Neuronal stem cell (in vitro differentiated cells): ENCODE measurements around the gene OTUD5. TPM values are rescaled to one million over a fixed set of nuclear protein-coding genes. Genes with fewer than 3 reads are reported as not detected.
"Not testable (repeated sequence)": the region's sequence is repeated elsewhere in the genome, so short reads cannot be mapped to it uniquely, and the experiment has no call there.

Source experiments
- DNase-seq: peaks from one replicate; pipeline ENCODE4 v3.0.0-alpha.2; 2013; ENCODE audit warnings: low spot score
- H2AFZ ChIP-seq: one replicate; pipeline ENCODE4 v1.6.1; 2013; ENCODE audit warnings: mild to moderate bottlenecking, low read length, inconsistent platforms
- H2AK5ac ChIP-seq: 2 replicates; pipeline ENCODE4 v1.6.1; 2013; ENCODE audit warnings: low read depth, mild to moderate bottlenecking, inconsistent platforms, low read length, moderate library complexity, mixed read lengths
- H2BK120ac ChIP-seq: 2 replicates; pipeline ENCODE4 v1.6.1; 2013; ENCODE audit warnings: low read depth, mild to moderate bottlenecking, inconsistent platforms, low read length, moderate library complexity, mixed read lengths
- H2BK12ac ChIP-seq: one replicate; pipeline ENCODE4 v1.6.1; 2013; ENCODE audit warnings: low read length, inconsistent platforms
- H2BK15ac ChIP-seq: 2 replicates; pipeline ENCODE4 v1.6.1; 2013; ENCODE audit warnings: mild to moderate bottlenecking, low read length, inconsistent platforms, mixed read lengths
- H2BK5ac ChIP-seq: one replicate; pipeline ENCODE4 v1.6.1; 2013; ENCODE audit warnings: inconsistent platforms, mild to moderate bottlenecking, low read length, moderate library complexity
- H3K14ac ChIP-seq: one replicate; pipeline ENCODE4 v1.6.1; 2013; ENCODE audit warnings: low read length, inconsistent platforms
- H3K18ac ChIP-seq: 2 replicates; pipeline ENCODE4 v1.6.1; 2013; ENCODE audit warnings: low read length, inconsistent platforms
- H3K23ac ChIP-seq: 2 replicates; pipeline ENCODE4 v1.6.1; 2013; ENCODE audit warnings: low read depth, mild to moderate bottlenecking, mixed read lengths, low read length, inconsistent platforms; ENCODE audit not compliant: poor library complexity
- H3K27ac ChIP-seq: replicated peaks from 3 replicates; pipeline ENCODE4 v1.5.1; 2013; ENCODE audit warnings: low read length, inconsistent platforms
- H3K27me3 ChIP-seq, 3 experiments: 2 replicates each; pipeline ENCODE4 v1.6.1; 2013; ENCODE audit warnings: low read length in 3 of 3, mild to moderate bottlenecking in 2 of 3, inconsistent platforms in 1 of 3, low read depth in 1 of 3, mixed read lengths in 1 of 3, moderate library complexity in 1 of 3; ENCODE audit not compliant: control insufficient read depth in 3 of 3, insufficient read depth in 3 of 3
- H3K36me3 ChIP-seq, 2 donors: replicated peaks in 1 of 2; 2 replicates each; pipeline ENCODE4 v1.6.1; 2013; ENCODE audit warnings: low read length in 2 of 2; ENCODE audit not compliant: control insufficient read depth in 2 of 2, insufficient read depth in 2 of 2
- H3K4ac ChIP-seq: 2 replicates; pipeline ENCODE4 v1.6.1; 2013; ENCODE audit warnings: inconsistent platforms, mild to moderate bottlenecking, low read length, moderate library complexity
- H3K4me1 ChIP-seq, 2 donors: 1 replicate in 1 of 2; 2 replicates in 1 of 2; pipeline ENCODE4 v1.6.1; 2013; ENCODE audit warnings: low read length in 2 of 2, low read depth in 1 of 2; ENCODE audit not compliant: control insufficient read depth in 2 of 2, insufficient read depth in 1 of 2
- H3K4me2 ChIP-seq: one replicate; pipeline ENCODE4 v1.6.1; 2013; ENCODE audit warnings: mild to moderate bottlenecking, low read length, inconsistent platforms; ENCODE audit not compliant: insufficient read depth, poor library complexity, severe bottlenecking
- H3K4me3 ChIP-seq, 2 donors: 2 replicates each; pipeline ENCODE4 v1.5.1; 2013; ENCODE audit warnings: low read length in 2 of 2, mild to moderate bottlenecking in 2 of 2, inconsistent platforms in 1 of 2, moderate library complexity in 1 of 2
- H3K79me1 ChIP-seq: one replicate; pipeline ENCODE4 v1.6.1; 2013; ENCODE audit warnings: low read depth, mild to moderate bottlenecking, inconsistent platforms, low read length, moderate library complexity
- H3K9ac ChIP-seq: one replicate; pipeline ENCODE4 v1.6.1; 2013; ENCODE audit warnings: mild to moderate bottlenecking, low read depth, low read length, inconsistent platforms; ENCODE audit not compliant: poor library complexity
- H3K9me3 ChIP-seq, 2 donors: replicated peaks in 1 of 2; 2 replicates each; pipeline versions ENCODE3 to v1.6.1; 2013; ENCODE audit warnings: low read length in 2 of 2, mild to moderate bottlenecking in 2 of 2, inconsistent platforms in 1 of 2, low read depth in 1 of 2, mixed read lengths in 1 of 2, moderate library complexity in 1 of 2; ENCODE audit not compliant: control insufficient read depth in 2 of 2, insufficient read depth in 1 of 2
- H4K8ac ChIP-seq: one replicate; pipeline ENCODE4 v1.6.1; 2013; ENCODE audit warnings: low read depth, mild to moderate bottlenecking, inconsistent platforms, low read length, moderate library complexity
- H4K91ac ChIP-seq: one replicate; pipeline ENCODE4 v1.6.1; 2013; ENCODE audit warnings: low read length, low read depth, mild to moderate bottlenecking, inconsistent platforms; ENCODE audit not compliant: poor library complexity
- whole genome bisulfite sequencing, 2 donors: extraction: QIAGEN DNeasy Blood & Tissue Kit; methylation state at CpG; one replicate each; pipeline ENCODE4 v1.1.7; 2013; ENCODE audit warnings: missing lambda C conversion rate in 2 of 2, mixed read lengths in 1 of 2; ENCODE audit not compliant: insufficient read length in 2 of 2, insufficient replicate concordance in 1 of 2; ENCODE audit errors: extremely low coverage in 2 of 2; 5-methylcytosine and 5-hydroxymethylcytosine counted together
- small RNA-seq: library from polyadenylated mRNA; stranded (forward); fragments of <200 nt; extraction: miRNeasy Mini kit (QIAGEN cat#:217004); gene quantifications from one replicate; pipeline ENCODE3, GENCODE V24; 2013; ENCODE audit not compliant: insufficient read depth

OTUD5 gene

DNA sequence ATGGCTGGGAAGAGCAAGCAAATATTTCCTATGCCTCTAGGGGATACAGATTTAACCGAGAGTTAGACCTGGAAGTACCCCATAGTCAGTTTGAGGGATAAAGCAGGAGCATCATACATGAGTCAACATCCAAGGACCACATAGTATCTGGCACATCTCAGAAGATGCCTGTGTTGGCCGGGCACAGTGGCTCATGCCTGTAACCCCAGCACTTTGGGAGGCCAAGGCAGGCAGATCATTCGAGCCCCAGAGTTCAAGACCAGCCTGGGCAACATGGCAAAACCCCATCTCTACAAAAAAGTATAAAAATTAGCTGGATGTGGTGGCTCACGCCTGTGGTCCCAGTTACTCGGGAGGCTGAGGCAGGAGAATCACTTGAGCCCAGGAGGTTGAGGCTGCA, 70.8 kb downstream of the OTUD5 start:
- H4K8ac ChIP-seq, H3K18ac ChIP-seq, H3K4ac ChIP-seq, H2BK5ac ChIP-seq, H4K91ac ChIP-seq, H3K27ac ChIP-seq, H3K23ac ChIP-seq, H3K9ac ChIP-seq, H2AFZ ChIP-seq, H3K9me3 ChIP-seq, H3K14ac ChIP-seq, H3K4me2 ChIP-seq, H3K27me3 ChIP-seq, H3K36me3 ChIP-seq, H2BK12ac ChIP-seq, DNase-seq, H2BK120ac ChIP-seq, H3K4me1 ChIP-seq, H2AK5ac ChIP-seq, H2BK15ac ChIP-seq, H3K4me3 ChIP-seq, H3K79me1 ChIP-seq: not testable (repeated sequence)
- WGBS, 2 donors = no CpG with 5 or more reads among the region's 5 CpGs

- H3K14ac ChIP-seq = no peak overlapping the region
- no peaks in the 10 kb centered on the region for H3K27me3 ChIP-seq
- H3K4me1 ChIP-seq = no peaks in the 10 kb centered on the region
- H3K9ac ChIP-seq = no peak overlapping the region
- H4K91ac ChIP-seq = no peak overlapping the region
- H2BK12ac ChIP-seq = no peak overlapping the region
- H2BK15ac ChIP-seq = no peak overlapping the region
- H4K8ac ChIP-seq = no peak overlapping the region
- no peak overlapping the region for H3K23ac ChIP-seq
- H3K4me3 ChIP-seq = no peak overlapping the region
- no peak overlapping the region for H3K18ac ChIP-seq
- no peak overlapping the region for H3K27ac ChIP-seq
- no peak overlapping the region for H2BK120ac ChIP-seq
- no peak overlapping the region for H2AK5ac ChIP-seq
- DNase-seq = no peak
- no peak overlapping the region for H3K4ac ChIP-seq
- H2AFZ ChIP-seq = no peak overlapping the region
- H3K4me2 ChIP-seq = no peak overlapping the region
- no peak overlapping the region for H2BK5ac ChIP-seq
- no peaks in the 10 kb centered on the region for H3K79me1 ChIP-seq
- H3K9me3 ChIP-seq = no peaks in the 10 kb centered on the region
- WGBS, 2 donors = no CpG with 5 or more reads among the region's 10 CpGs
- H3K36me3 ChIP-seq = peaks cover 0 to 2% of the 10 kb centered on the region in 2 donors
These were observed 73.7 kb downstream of the OTUD5 start for GRCh38 chrX:48883729-48884128.

- H3K27me3 ChIP-seq, H4K91ac ChIP-seq, DNase-seq, H2BK120ac ChIP-seq, H4K8ac ChIP-seq, H3K9ac ChIP-seq, H3K18ac ChIP-seq, H3K79me1 ChIP-seq, H2AFZ ChIP-seq, H3K9me3 ChIP-seq, H3K4ac ChIP-seq, H3K4me3 ChIP-seq, H3K36me3 ChIP-seq, H3K4me1 ChIP-seq, H2BK12ac ChIP-seq, H3K14ac ChIP-seq, H3K23ac ChIP-seq, H3K4me2 ChIP-seq, H2BK5ac ChIP-seq, H2BK15ac ChIP-seq, H3K27ac ChIP-seq, H2AK5ac ChIP-seq: not testable (repeated sequence)
- no CpG with 5 or more reads among the region's 4 CpGs for WGBS, 2 donors
These were observed 80.5 kb downstream of the OTUD5 start for GRCh38 chrX:48876944-48877343.

Small RNAs within 50 kb of the gene (small RNA-seq; reads per million reads assigned to genes)
- gene RNU6-722P = not detected
